ENCODE measurements around the gene BTF3L4.
"Not testable (repeated sequence)": the region's sequence is repeated elsewhere in the genome, so short reads cannot be mapped to it uniquely, and the experiment has no call there.

Gene BTF3L4

DNA sequence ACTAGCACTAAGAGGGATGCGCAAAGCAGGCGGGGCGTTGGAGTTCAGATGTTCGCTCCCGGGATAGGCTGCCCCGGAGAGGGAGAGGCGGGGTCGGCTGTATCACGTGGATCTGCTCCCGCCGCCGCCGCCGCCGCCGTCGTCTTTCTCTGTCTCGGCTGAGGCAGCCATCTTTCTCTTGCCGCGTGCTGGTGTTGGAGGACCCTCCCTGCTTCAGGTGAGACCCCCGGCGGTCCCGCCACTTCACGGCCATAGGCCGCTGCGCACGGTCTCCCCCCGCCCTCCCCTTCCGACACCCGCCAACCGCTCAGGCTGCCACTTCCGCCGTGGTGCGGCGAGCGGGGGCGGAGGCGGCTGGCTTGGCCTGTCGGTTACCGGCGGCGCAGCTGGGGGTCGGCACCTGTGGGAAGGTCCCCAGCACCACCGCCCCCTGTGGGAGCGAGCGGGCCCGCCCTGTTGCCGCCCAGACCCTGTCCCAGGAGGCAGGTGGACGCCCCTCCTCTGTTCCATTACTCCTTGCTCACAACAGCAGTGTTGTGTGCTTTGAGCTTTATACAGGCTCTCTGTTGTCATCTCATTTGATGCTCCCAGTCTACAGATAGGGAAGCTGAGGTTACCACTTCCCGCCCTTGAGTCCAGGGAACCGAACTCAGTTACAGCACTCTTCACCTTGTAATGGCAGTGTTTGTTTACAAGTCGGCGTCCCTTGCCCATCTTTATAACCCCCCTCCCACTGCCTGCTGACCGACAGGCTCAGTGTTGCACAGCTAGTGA is at the start of gene BTF3L4:
BTF3L4 (plus strand) TSS at position 133 of the 774 bp plus-strand sequence. CDS start 3,553 bp downstream, outside the sequence.
- Histone ChIP-seq H3K27ac (ENCODE audit: low read depth, low read length) (peak within 1 kb of the TSS; percentile 92), H3K36me3 (ENCODE audit: control insufficient read depth in 5 of 5, insufficient read depth in 5 of 5, low read length in 5 of 5) (peaks cover 12 to 21% (median 14%) of the 10 kb centered on the region in 5 donors), H3K9ac (ENCODE audit: low read length in 5 of 5) (peak within 1 kb of the TSS; percentile 31 to 99 (median 91)), H3K4me3 (ENCODE audit: low read depth in 1 of 5, low read length in 5 of 5) (peak within 1 kb of the TSS; percentile 93 to 97 (median 96)), H3K9me3 (ENCODE audit: control insufficient read depth in 5 of 5, low read length in 5 of 5) (no peaks in the 10 kb centered on the region), H3K27me3 (ENCODE audit: control insufficient read depth in 5 of 5, insufficient read depth in 4 of 5, low read length in 5 of 5) (no peaks in the 10 kb centered on the region), H3K4me1 (ENCODE audit: control insufficient read depth in 5 of 5, insufficient read depth in 5 of 5, low read length in 5 of 5) (peaks cover 7 to 61% (median 53%) of the 10 kb centered on the region in 5 donors)

DNA sequence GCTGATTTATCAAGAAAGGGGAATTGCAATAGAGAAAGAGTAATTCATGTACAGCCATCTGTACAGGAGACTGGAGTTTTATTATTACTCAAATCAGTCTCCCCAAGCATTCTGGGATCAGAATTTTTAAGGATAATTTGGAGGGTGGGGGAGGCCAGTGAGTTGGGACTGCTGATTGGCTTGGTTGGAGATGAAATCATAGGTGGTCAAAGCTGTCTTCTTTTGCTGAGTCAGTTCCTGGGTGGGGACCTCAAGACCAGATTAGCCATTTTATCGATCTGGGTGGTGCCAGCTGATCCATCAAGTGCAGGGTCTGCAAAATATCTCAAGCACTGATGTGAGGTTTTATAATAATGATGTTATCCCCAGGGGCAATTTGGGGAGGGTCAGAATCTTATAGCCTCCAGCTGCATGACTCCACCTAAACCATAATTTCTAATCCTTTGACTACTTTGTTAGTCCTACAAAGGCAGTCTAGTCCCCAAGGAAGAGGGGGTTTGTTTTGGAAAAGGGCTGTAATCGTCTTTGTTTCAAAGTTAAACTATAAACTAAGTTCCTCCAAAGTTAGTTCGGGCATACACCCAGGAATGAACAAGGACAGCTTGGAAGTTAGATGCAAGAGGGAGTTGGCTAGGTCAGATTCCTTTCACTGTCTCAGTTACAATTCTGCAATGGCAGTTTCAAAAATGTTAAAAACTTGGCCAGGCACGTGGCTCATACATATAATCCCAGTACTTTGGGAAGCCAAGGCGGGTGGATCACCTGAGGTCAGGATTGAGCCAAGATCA is 48.7 kb upstream of the BTF3L4 start:
- no peak overlapping the region for H3K4me3 ChIP-seq (ENCODE audit: low read depth in 1 of 5, low read length in 5 of 5)
- peaks cover 5 to 11% (median 8%) of the 10 kb centered on the region in 5 donors for H3K27me3 ChIP-seq (ENCODE audit: control insufficient read depth in 5 of 5, insufficient read depth in 4 of 5, low read length in 5 of 5)
- H3K4me1 ChIP-seq (ENCODE audit: control insufficient read depth in 5 of 5, insufficient read depth in 5 of 5, low read length in 5 of 5), result peaks cover 0 to 3% (median 0%) of the 10 kb centered on the region in 5 donors
- no peak overlapping the region for H3K9ac ChIP-seq (ENCODE audit: low read length in 5 of 5)
- no peaks in the 10 kb centered on the region for H3K36me3 ChIP-seq (ENCODE audit: control insufficient read depth in 5 of 5, insufficient read depth in 5 of 5, low read length in 5 of 5)
- no peaks in the 10 kb centered on the region for H3K9me3 ChIP-seq (ENCODE audit: control insufficient read depth in 5 of 5, low read length in 5 of 5)
- no peak overlapping the region for H3K27ac ChIP-seq (ENCODE audit: low read depth, low read length)

DNA sequence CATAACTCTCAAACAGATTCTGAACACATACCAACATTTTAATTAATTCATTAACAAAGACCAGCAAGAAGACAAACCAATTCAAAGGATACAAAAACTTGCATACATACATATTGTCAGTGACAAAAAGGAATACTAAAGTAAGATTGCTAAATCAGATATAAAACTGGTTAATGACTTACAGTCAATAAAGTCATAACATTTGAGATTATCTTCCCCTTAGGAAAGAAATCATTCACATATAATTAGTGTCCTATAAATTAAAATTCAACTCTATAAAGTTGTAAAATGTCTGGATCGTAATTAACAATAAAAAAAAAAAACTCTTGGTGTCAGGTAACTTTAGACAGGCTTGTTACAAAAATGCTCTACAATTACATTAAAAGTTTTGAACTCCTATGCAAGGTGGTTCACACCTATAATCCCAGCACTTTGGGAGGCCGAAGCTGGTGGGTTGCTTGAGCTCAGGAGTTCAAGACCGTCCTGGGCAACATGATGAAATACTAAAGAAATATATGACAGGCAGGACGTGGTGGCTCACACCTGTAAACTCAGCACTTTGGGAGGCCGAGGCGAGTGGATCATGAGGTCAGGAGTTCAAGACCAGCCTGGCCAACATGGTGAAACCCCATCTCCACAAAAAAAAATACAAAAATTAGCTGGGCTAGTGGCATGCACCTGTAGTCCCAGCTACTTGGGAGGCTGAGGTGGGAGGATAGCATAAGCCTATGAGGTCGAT is 47.9 kb upstream of the BTF3L4 start:
- no peaks in the 10 kb centered on the region for H3K9me3 ChIP-seq (ENCODE audit: control insufficient read depth in 5 of 5, low read length in 5 of 5)
- H3K4me1 ChIP-seq (ENCODE audit: control insufficient read depth in 5 of 5, insufficient read depth in 5 of 5, low read length in 5 of 5), result peaks cover 0 to 3% (median 0%) of the 10 kb centered on the region in 5 donors
- H3K9ac ChIP-seq (ENCODE audit: low read length in 5 of 5), result no peak overlapping the region
- no peak overlapping the region for H3K27ac ChIP-seq (ENCODE audit: low read depth, low read length)
- H3K36me3 ChIP-seq (ENCODE audit: control insufficient read depth in 5 of 5, insufficient read depth in 5 of 5, low read length in 5 of 5), result no peaks in the 10 kb centered on the region
- peaks cover 5 to 11% (median 8%) of the 10 kb centered on the region in 5 donors for H3K27me3 ChIP-seq (ENCODE audit: control insufficient read depth in 5 of 5, insufficient read depth in 4 of 5, low read length in 5 of 5)
- no peak overlapping the region for H3K4me3 ChIP-seq (ENCODE audit: low read depth in 1 of 5, low read length in 5 of 5)

DNA sequence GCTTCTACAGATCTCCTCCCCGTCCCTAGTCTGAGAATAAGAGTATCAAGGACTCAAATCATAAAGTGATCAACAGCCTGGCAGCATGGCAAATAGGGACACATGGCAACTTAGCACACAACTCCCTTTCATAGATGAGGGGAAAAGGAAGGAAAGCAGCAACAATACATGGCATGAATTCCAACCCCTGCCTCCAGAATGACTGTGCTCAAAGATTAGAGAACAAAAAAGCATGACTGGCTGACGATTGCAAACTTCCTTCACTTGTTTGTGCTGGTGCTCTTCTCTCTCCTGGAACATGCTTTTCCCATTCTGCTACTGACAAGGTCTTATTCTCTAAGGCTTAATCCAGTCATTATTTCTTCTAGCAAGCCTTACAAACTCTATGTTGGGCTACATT is 34.0 kb upstream of the BTF3L4 start:
- H3K4me1 ChIP-seq (ENCODE audit: control insufficient read depth in 5 of 5, insufficient read depth in 5 of 5, low read length in 5 of 5), result no peaks in the 10 kb centered on the region
- peaks cover 30 to 59% (median 45%) of the 10 kb centered on the region in 5 donors for H3K36me3 ChIP-seq (ENCODE audit: control insufficient read depth in 5 of 5, insufficient read depth in 5 of 5, low read length in 5 of 5)

DNA sequence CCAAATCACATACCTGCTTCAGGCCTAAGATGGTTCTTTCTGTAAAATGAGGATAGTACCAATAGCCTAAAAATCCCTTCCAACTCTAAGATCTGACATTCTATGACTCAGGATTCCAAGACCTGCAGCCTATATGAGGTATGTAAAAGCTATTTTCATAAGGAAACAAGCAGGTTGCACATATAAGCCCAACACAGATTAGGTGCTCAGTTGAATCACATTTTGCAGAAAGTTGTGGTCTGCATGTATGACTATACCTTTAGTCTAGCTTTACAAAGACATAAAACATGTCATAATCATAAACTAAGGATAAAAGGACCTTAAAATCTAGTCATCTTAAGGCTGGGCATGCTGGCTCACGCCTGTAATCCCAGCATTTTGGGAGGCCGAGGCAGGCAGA is 29.8 kb upstream of the BTF3L4 start:
- Histone ChIP-seq H3K4me1 (ENCODE audit: control insufficient read depth in 5 of 5, insufficient read depth in 5 of 5, low read length in 5 of 5) (peaks cover 0 to 1% (median under 1%) of the 10 kb centered on the region in 5 donors), H3K36me3 (ENCODE audit: control insufficient read depth in 5 of 5, insufficient read depth in 5 of 5, low read length in 5 of 5) (peaks cover 21 to 43% (median 33%) of the 10 kb centered on the region in 5 donors), H3K9ac (ENCODE audit: low read length in 5 of 5) (no peak overlapping the region), H3K4me3 (ENCODE audit: low read depth in 1 of 5, low read length in 5 of 5) (no peak overlapping the region), H3K27ac (ENCODE audit: low read depth, low read length) (no peak overlapping the region), H3K9me3 (ENCODE audit: control insufficient read depth in 5 of 5, low read length in 5 of 5) (no peaks in the 10 kb centered on the region), H3K27me3 (ENCODE audit: control insufficient read depth in 5 of 5, insufficient read depth in 4 of 5, low read length in 5 of 5) (no peaks in the 10 kb centered on the region)

More for the DNA sequence above, 34.0 kb upstream of the BTF3L4 start:
- no peak overlapping the region for H3K9ac ChIP-seq (ENCODE audit: low read length in 5 of 5)
- H3K4me3 ChIP-seq (ENCODE audit: low read depth in 1 of 5, low read length in 5 of 5), result no peak overlapping the region
- H3K9me3 ChIP-seq (ENCODE audit: control insufficient read depth in 5 of 5, low read length in 5 of 5), result no peaks in the 10 kb centered on the region
- no peaks in the 10 kb centered on the region for H3K27me3 ChIP-seq (ENCODE audit: control insufficient read depth in 5 of 5, insufficient read depth in 4 of 5, low read length in 5 of 5)
- H3K27ac ChIP-seq (ENCODE audit: low read depth, low read length), result no peak overlapping the region

DNA sequence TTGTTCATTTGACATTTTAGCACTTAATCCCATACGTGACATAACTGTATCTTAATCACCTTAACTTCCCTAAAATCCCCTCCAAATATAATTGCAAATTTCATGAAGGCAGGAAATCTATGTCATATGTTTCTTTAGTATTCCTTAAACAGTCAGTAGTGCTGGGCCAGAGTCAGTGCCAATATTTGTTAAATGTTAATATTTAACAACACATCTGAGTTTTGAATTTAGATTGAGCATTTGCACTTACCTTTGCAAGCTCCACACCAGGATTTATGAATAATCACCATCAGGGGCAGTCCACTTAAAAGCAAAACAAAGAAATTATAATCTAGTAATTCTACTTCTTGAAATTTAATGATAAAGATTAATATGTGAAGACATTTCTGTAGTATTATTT is 27.8 kb upstream of the BTF3L4 start:
- H3K4me3 ChIP-seq (ENCODE audit: low read depth in 1 of 5, low read length in 5 of 5), result no peak overlapping the region
- no peaks in the 10 kb centered on the region for H3K27me3 ChIP-seq (ENCODE audit: control insufficient read depth in 5 of 5, insufficient read depth in 4 of 5, low read length in 5 of 5)
- peaks cover 8 to 21% (median 18%) of the 10 kb centered on the region in 5 donors for H3K4me1 ChIP-seq (ENCODE audit: control insufficient read depth in 5 of 5, insufficient read depth in 5 of 5, low read length in 5 of 5)
- H3K9me3 ChIP-seq (ENCODE audit: control insufficient read depth in 5 of 5, low read length in 5 of 5), result no peaks in the 10 kb centered on the region
- no peak overlapping the region for H3K27ac ChIP-seq (ENCODE audit: low read depth, low read length)
- H3K36me3 ChIP-seq (ENCODE audit: control insufficient read depth in 5 of 5, insufficient read depth in 5 of 5, low read length in 5 of 5), result peaks cover 11 to 26% (median 17%) of the 10 kb centered on the region in 5 donors
- no peak overlapping the region for H3K9ac ChIP-seq (ENCODE audit: low read length in 5 of 5)

DNA sequence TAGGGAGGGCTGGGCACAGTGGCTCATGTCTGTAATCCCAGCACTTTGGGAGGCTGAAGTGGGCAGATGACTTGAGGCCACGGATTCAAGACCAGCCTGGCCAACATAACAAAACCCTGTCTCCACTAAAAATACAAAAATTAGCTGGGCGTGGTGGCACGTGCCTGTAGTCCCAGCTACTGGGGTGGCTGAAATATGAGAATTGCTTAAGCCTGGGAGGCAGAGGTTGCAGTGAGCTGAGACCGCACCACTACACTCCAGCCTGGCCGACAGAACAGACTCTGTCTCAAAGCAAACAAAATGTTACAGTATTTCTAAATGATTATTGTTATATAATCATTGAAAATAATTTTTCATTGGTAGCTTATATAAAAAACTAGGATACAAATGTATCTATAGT is 27.3 kb upstream of the BTF3L4 start:
- peaks cover 8 to 25% (median 21%) of the 10 kb centered on the region in 5 donors for H3K4me1 ChIP-seq (ENCODE audit: control insufficient read depth in 5 of 5, insufficient read depth in 5 of 5, low read length in 5 of 5)
- not testable (repeated sequence) for H3K27ac ChIP-seq (ENCODE audit: low read depth, low read length); H3K9ac ChIP-seq (ENCODE audit: low read length in 5 of 5); H3K4me3 ChIP-seq (ENCODE audit: low read depth in 1 of 5, low read length in 5 of 5); H3K9me3 ChIP-seq (ENCODE audit: control insufficient read depth in 5 of 5, low read length in 5 of 5); H3K27me3 ChIP-seq (ENCODE audit: control insufficient read depth in 5 of 5, insufficient read depth in 4 of 5, low read length in 5 of 5)
- peaks cover 6 to 21% (median 12%) of the 10 kb centered on the region in 5 donors for H3K36me3 ChIP-seq (ENCODE audit: control insufficient read depth in 5 of 5, insufficient read depth in 5 of 5, low read length in 5 of 5)

DNA sequence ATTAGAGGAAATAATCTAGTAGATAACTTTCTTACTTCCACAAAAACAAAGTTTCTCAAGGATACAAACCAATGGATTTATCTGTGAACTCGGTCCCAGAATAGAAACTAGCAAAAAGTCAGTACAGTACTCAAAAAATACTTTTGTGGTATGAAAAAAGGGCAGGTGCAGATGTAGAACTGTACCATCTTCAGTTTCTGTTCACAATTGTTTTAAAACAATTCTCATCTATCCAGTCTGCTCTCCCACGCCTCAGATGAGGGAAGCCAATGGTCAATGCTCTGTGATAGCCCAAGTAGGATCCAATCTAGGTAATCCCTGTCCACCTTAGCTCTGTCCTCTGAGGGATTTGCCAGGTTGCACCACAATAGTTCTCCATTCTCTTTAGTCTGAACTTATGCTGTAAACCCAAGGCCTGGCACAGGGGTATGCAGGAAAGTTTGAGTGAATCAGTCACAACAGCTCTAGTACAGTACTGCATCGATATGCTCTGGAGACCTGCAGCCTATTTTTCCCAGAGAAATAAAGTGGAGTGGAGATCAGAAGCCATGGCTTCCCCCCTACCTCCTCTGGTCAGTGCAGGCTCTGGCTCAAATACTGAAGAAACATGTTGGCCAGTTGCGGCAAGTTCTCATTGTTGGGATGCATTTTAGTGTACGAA is 23.8 kb upstream of the BTF3L4 start:
- Histone ChIP-seq H3K9ac (ENCODE audit: low read length in 5 of 5) (peak overlapping the region; percentile 77 to 93 (median 88)), H3K36me3 (ENCODE audit: control insufficient read depth in 5 of 5, insufficient read depth in 5 of 5, low read length in 5 of 5) (peaks cover 0 to 9% (median 5%) of the 10 kb centered on the region in 5 donors)

DNA sequence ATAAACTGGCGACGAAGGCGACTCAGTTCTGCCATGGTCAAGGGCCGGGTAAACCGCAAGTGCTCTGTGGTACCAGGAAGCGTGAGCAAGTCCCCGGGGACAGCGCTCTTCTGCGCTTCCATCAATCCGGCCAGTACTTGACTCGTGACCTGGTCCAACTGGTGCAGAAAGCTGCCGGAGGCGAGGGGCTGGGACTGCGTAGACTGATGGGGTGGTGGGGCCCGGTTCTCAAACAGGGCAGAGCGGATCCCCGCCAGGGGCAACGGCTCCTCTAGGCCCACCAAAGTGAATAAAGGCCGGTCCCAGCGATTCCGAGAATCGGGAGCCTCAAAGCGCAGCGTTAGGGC is 23.3 kb upstream of the BTF3L4 start:
- no peaks in the 10 kb centered on the region for H3K9me3 ChIP-seq (ENCODE audit: control insufficient read depth in 5 of 5, low read length in 5 of 5)
- H3K4me3 ChIP-seq (ENCODE audit: low read depth in 1 of 5, low read length in 5 of 5), result peak overlapping the region; percentile 90 to 100 (median 100)
- H3K4me1 ChIP-seq (ENCODE audit: control insufficient read depth in 5 of 5, insufficient read depth in 5 of 5, low read length in 5 of 5), result peaks cover 8 to 42% (median 26%) of the 10 kb centered on the region in 5 donors
- H3K27me3 ChIP-seq (ENCODE audit: control insufficient read depth in 5 of 5, insufficient read depth in 4 of 5, low read length in 5 of 5), result no peaks in the 10 kb centered on the region
- peak overlapping the region; percentile 77 to 93 (median 88) for H3K9ac ChIP-seq (ENCODE audit: low read length in 5 of 5)
- peak overlapping the region; percentile 68 for H3K27ac ChIP-seq (ENCODE audit: low read depth, low read length)
- H3K36me3 ChIP-seq (ENCODE audit: control insufficient read depth in 5 of 5, insufficient read depth in 5 of 5, low read length in 5 of 5), result peaks cover 0 to 9% (median 5%) of the 10 kb centered on the region in 5 donors

More for the DNA sequence above, 23.8 kb upstream of the BTF3L4 start:
- H3K27ac ChIP-seq (ENCODE audit: low read depth, low read length), result peak overlapping the region; percentile 68
- H3K27me3 ChIP-seq (ENCODE audit: control insufficient read depth in 5 of 5, insufficient read depth in 4 of 5, low read length in 5 of 5), result no peaks in the 10 kb centered on the region
- no peaks in the 10 kb centered on the region for H3K9me3 ChIP-seq (ENCODE audit: control insufficient read depth in 5 of 5, low read length in 5 of 5)
- H3K4me1 ChIP-seq (ENCODE audit: control insufficient read depth in 5 of 5, insufficient read depth in 5 of 5, low read length in 5 of 5), result peaks cover 8 to 37% (median 25%) of the 10 kb centered on the region in 5 donors
- peak overlapping the region; percentile 90 to 100 (median 100) for H3K4me3 ChIP-seq (ENCODE audit: low read depth in 1 of 5, low read length in 5 of 5)

All from subcutaneous abdominal adipose tissue (tissue), 5 donors.